Caco-2 (cell line): ENCODE results near the gene TEKT3. TPM values are rescaled to one million over a fixed set of nuclear protein-coding genes. Genes with fewer than 3 reads are reported as not detected.

ENCODE experiments used
- BruUV-seq: library from RNA; stranded (reverse); fragments of 400-500 nt; replicated peaks from 2 replicates; lab custom pipeline; 2021; lab: Mats Ljungman, UMichigan
- CTCF ChIA-PET: fragments of 300-600 bp; sonication (Branson Sonifier 250); formaldehyde crosslinking; loops from one replicate; lab custom pipeline; 2022; ENCODE audit warnings: antibody characterized with exemption; lab: Charles Lee
- POLR2A ChIA-PET: fragments of 300-600 bp; sonication (Branson Sonifier 250); formaldehyde crosslinking; loops from one replicate; lab custom pipeline; 2022; ENCODE audit warnings: antibody characterized with exemption; lab: Charles Lee
- DNase-seq, 2 experiments: peaks; one replicate each; pipeline versions ENCODE4 v3.0.0 to v3.0.0-alpha.2; 2020 to 2022
- H3K27me3 ChIP-seq: replicated peaks from 2 replicates; pipeline ENCODE4 v1.6.0; 2011; ENCODE audit warnings: low read length; ENCODE audit not compliant: control insufficient read depth, insufficient read depth
- H3K36me3 ChIP-seq: 2 replicates; pipeline ENCODE4 v1.5.1; 2011; ENCODE audit warnings: low read length; ENCODE audit not compliant: control insufficient read depth, insufficient read depth
- H3K4me1 ChIP-seq: fragments of 250-450 bp; sonication (Bioruptor Pico); 2 replicates; pipeline ENCODE4 v1.5.1; 2020; ENCODE audit warnings: mild to moderate bottlenecking
- H3K4me3 ChIP-seq: 2 replicates; pipeline ENCODE4 v1.5.1; 2011; ENCODE audit warnings: low read depth, mild to moderate bottlenecking, control low read depth, low read length
- H3K9me3 ChIP-seq: fragments of 250-450 bp; sonication (Bioruptor Pico); 2 replicates; pipeline ENCODE4 v1.5.1; 2020; ENCODE audit warnings: mild to moderate bottlenecking, moderate library complexity
- H3K27ac Mint-ChIP-seq: one replicate; pipeline ENCODE4 v1.8.0; 2022; ENCODE audit warnings: mixed read lengths; ENCODE audit not compliant: unreplicated experiment
- H3K27me3 Mint-ChIP-seq: one replicate; pipeline ENCODE4 v1.8.0; 2022; ENCODE audit warnings: mixed read lengths; ENCODE audit not compliant: insufficient read depth, unreplicated experiment
- H3K36me3 Mint-ChIP-seq: one replicate; pipeline ENCODE4 v1.8.0; 2022; ENCODE audit warnings: mild to moderate bottlenecking, mixed read lengths; ENCODE audit not compliant: insufficient read depth, unreplicated experiment
- H3K4me1 Mint-ChIP-seq: one replicate; pipeline ENCODE4 v1.8.0; 2022; ENCODE audit warnings: low read depth, mixed read lengths; ENCODE audit not compliant: unreplicated experiment
- H3K4me3 Mint-ChIP-seq: one replicate; pipeline ENCODE4 v1.8.0; 2022; ENCODE audit warnings: mild to moderate bottlenecking, moderate library complexity, mixed read lengths; ENCODE audit not compliant: unreplicated experiment
- H3K9me3 Mint-ChIP-seq: one replicate; pipeline ENCODE4 v1.8.0; 2022; ENCODE audit warnings: mixed read lengths; ENCODE audit not compliant: unreplicated experiment
- CTCF ChIP-seq, 2 experiments: fragments of 200-600 bp in 1 of 2; IDR thresholded peaks; 1 replicate in 1 of 2; 2 replicates in 1 of 2; pipeline versions ENCODE4 v1.5.1 to v1.8.0; 2011 to 2022; ENCODE audit warnings: antibody characterized with exemption in 1 of 2, control low read depth in 1 of 2, inconsistent platforms in 1 of 2, low read depth in 1 of 2, low read length in 1 of 2, mild to moderate bottlenecking in 1 of 2, moderate library complexity in 1 of 2; ENCODE audit not compliant: insufficient read depth in 1 of 2, severe bottlenecking in 1 of 2, unreplicated experiment in 1 of 2
- intact Hi-C: fragments of 100-400 bp; cut with micrococcal nuclease; formaldehyde crosslinking; loops from one replicate; pipeline ENCODE4 v1.10.0; 2022; ENCODE audit not compliant: unreplicated experiment
- total RNA-seq: library from RNA; stranded (reverse); gene quantifications from 2 replicates; pipeline ENCODE4 v1.2.3, GENCODE V29; 2022

Gene TEKT3
- total RNA-seq, 1 experiment from 2014 or later = 0.43 TPM

GRCh38 chr17:15263206-15263579, 78.2 kb downstream of the TEKT3 start:
- Histone ChIP-seq H3K36me3 (no peaks in the 10 kb centered on the region), H3K27me3 (no peaks in the 10 kb centered on the region; the same call in 1 of the 2 replicates), H3K4me1 (no peaks in the 10 kb centered on the region), H3K9me3 (no peaks in the 10 kb centered on the region), H3K4me3 (peak overlapping the region; percentile 25)
- Mint-ChIP-seq H3K27me3 (no peaks in the 10 kb centered on the region), H3K4me1 (no peaks in the 10 kb centered on the region), H3K27ac (no peak overlapping the region), H3K9me3 (no peaks in the 10 kb centered on the region), H3K36me3 (no peaks in the 10 kb centered on the region), H3K4me3 (peak overlapping the region; percentile 85)
- ChIA-PET POLR2A (no interaction called here), CTCF (interaction anchor here (0.9 kb wide), 1 partner anchor 240 kb away, joined by 5 read pairs; no protein-coding TSS in a partner anchor)
- intact Hi-C loops = loop anchor here (2.0 kb wide), 1 partner anchor 194 kb away; no protein-coding TSS in a partner anchor
- no peak for TF ChIP-seq CTCF (IDR thresholded peaks at IDR 0.05; ENCODE audit: insufficient read depth in 1 of 2, low read depth in 1 of 2, low read length in 1 of 2, severe bottlenecking in 1 of 2, unreplicated experiment in 1 of 2)
- no TSS peak for BruUV-seq
- DNase-seq = peak; percentile 11 to 42

- intact Hi-C loops = loop anchor here (2.0 kb wide), 1 partner anchor 194 kb away; no protein-coding TSS in a partner anchor
- Histone ChIP-seq H3K36me3 (no peaks in the 10 kb centered on the region), H3K4me1 (no peaks in the 10 kb centered on the region), H3K27me3 (no peaks in the 10 kb centered on the region; the same call in 1 of the 2 replicates), H3K9me3 (no peaks in the 10 kb centered on the region), H3K4me3 (peak overlapping the region; percentile 25)
- H3K4me3 Mint-ChIP-seq = peak overlapping the region; percentile 85
- H3K27me3 Mint-ChIP-seq = no peaks in the 10 kb centered on the region
- ChIA-PET POLR2A (no interaction called here), CTCF (interaction anchor here (0.9 kb wide), 1 partner anchor 240 kb away, joined by 5 read pairs; no protein-coding TSS in a partner anchor)
- H3K27ac Mint-ChIP-seq = no peak overlapping the region
- TF ChIP-seq CTCF (IDR thresholded peaks at IDR 0.05; ENCODE audit: insufficient read depth in 1 of 2, low read depth in 1 of 2, low read length in 1 of 2, severe bottlenecking in 1 of 2, unreplicated experiment in 1 of 2) = no peak
- H3K9me3 Mint-ChIP-seq = no peaks in the 10 kb centered on the region
- BruUV-seq = no TSS peak
- H3K4me1 Mint-ChIP-seq = no peaks in the 10 kb centered on the region
- peak; percentile 11 to 46 for DNase-seq
- no peaks in the 10 kb centered on the region for H3K36me3 Mint-ChIP-seq
Observed at GRCh38 chr17:15262291-15263205, 78.8 kb downstream of the TEKT3 start.

GRCh38 chr17:15261802-15262290, 79.6 kb downstream of the TEKT3 start:
- no peaks in the 10 kb centered on the region for H3K9me3 Mint-ChIP-seq
- intact Hi-C loops = loop anchor here (2.0 kb wide), 1 partner anchor 195 kb away; no protein-coding TSS in a partner anchor

More at GRCh38 chr17:15261802-15262290, 79.6 kb downstream of the TEKT3 start:
- ChIA-PET CTCF (interaction anchor here (1.0 to 1.5 kb wide), 2 partner anchors 195 to 241 kb away, joined by 4 to 8 read pairs; no protein-coding TSS in a partner anchor), POLR2A (no interaction called here)
- H3K9me3 ChIP-seq = no peaks in the 10 kb centered on the region
- Mint-ChIP-seq H3K36me3 (no peaks in the 10 kb centered on the region), H3K4me3 (peak overlapping the region; percentile 85), H3K27me3 (no peaks in the 10 kb centered on the region), H3K4me1 (no peaks in the 10 kb centered on the region), H3K27ac (no peak overlapping the region)
- DNase-seq = peak in 1 of 2 experiments; percentile 2
- H3K4me1 ChIP-seq = no peaks in the 10 kb centered on the region
- H3K27me3 ChIP-seq = no peaks in the 10 kb centered on the region; the same call in 1 of the 2 replicates
- no TSS peak for BruUV-seq
- H3K4me3 ChIP-seq = peak overlapping the region; percentile 43
- no peak for TF ChIP-seq CTCF (IDR thresholded peaks at IDR 0.05; ENCODE audit: insufficient read depth in 1 of 2, low read depth in 1 of 2, low read length in 1 of 2, severe bottlenecking in 1 of 2, unreplicated experiment in 1 of 2)
- H3K36me3 ChIP-seq = no peaks in the 10 kb centered on the region
